HEK293T (cell line): ENCODE measurements around the gene TSR2.

Source experiments
- ARNT ChIP-seq: fragments of 450-650 bp; IDR thresholded peaks from 2 replicates; pipeline ENCODE4 v1.6.1; 2017; ENCODE audit warnings: mild to moderate bottlenecking
- BHLHE40 ChIP-seq: fragments of 450-650 bp; IDR thresholded peaks from 2 replicates; pipeline ENCODE4 v1.6.1; 2016; ENCODE audit warnings: mild to moderate bottlenecking, moderate library complexity, borderline replicate concordance
- CTBP1 ChIP-seq: fragments of 450-650 bp; IDR thresholded peaks from 2 replicates; pipeline ENCODE4 v1.6.1; 2016; ENCODE audit warnings: borderline replicate concordance
- ELF4 ChIP-seq: fragments of 450-650 bp; IDR thresholded peaks from 2 replicates; pipeline ENCODE4 v1.6.1; 2017; ENCODE audit warnings: antibody characterized with exemption
- FOXA1 ChIP-seq: fragments of 450-650 bp; IDR thresholded peaks from 2 replicates; pipeline ENCODE4 v1.6.1; 2016; ENCODE audit warnings: mild to moderate bottlenecking
- FOXM1 ChIP-seq: fragments of 450-650 bp; IDR thresholded peaks from 2 replicates; pipeline ENCODE4 v1.6.1; 2017; ENCODE audit warnings: mild to moderate bottlenecking, borderline replicate concordance
- L3MBTL2 ChIP-seq: fragments of 450-650 bp; conservative IDR thresholded peaks from 2 replicates; pipeline ENCODE4 v1.6.1; 2016; ENCODE audit warnings: mild to moderate bottlenecking
- LEF1 ChIP-seq: fragments of 450-650 bp; IDR thresholded peaks from 2 replicates; pipeline ENCODE4 v1.6.1; 2017; ENCODE audit warnings: mild to moderate bottlenecking, borderline replicate concordance
- NFRKB ChIP-seq: fragments of 450-650 bp; IDR thresholded peaks from 2 replicates; pipeline ENCODE4 v1.6.1; 2016; ENCODE audit warnings: mild to moderate bottlenecking, moderate library complexity
- PKNOX1 ChIP-seq: fragments of 450-650 bp; IDR thresholded peaks from 2 replicates; pipeline ENCODE4 v1.6.1; 2016
- SP1 ChIP-seq: fragments of 450-650 bp; IDR thresholded peaks from 2 replicates; pipeline ENCODE4 v1.6.1; 2017
- TARDBP ChIP-seq: fragments of 450-650 bp; IDR thresholded peaks from 2 replicates; pipeline ENCODE4 v1.6.1; 2016

GRCh38 chrX:54416965-54417364, 23.2 kb upstream of the TSR2 start:
- TF ChIP-seq SP1 = no peak
- no peak for TF ChIP-seq PKNOX1
- no peak for TF ChIP-seq LEF1
- no peak for TF ChIP-seq NFRKB
- TF ChIP-seq ARNT = no peak
- no peak for TF ChIP-seq FOXA1
- TF ChIP-seq L3MBTL2 = no peak
- no peak for TF ChIP-seq FOXM1
- TF ChIP-seq CTBP1 = no peak
- no peak for TF ChIP-seq BHLHE40
- no peak for TF ChIP-seq TARDBP
- no peak for TF ChIP-seq ELF4
